ENCODE results near the gene DAP3. TPM values are rescaled to one million over a fixed set of nuclear protein-coding genes. Genes with fewer than 3 reads are reported as not detected.
A peak's percentile ranks its signal among the peaks of the same experiment; 100 is the strongest.

DAP3 gene
- total and polyA plus RNA-seq, 9 of the 15 experiments (the other 6 are each of a cell fraction or from before 2014, with no cell fraction given): 155 to 484 (median 298) TPM

DNA sequence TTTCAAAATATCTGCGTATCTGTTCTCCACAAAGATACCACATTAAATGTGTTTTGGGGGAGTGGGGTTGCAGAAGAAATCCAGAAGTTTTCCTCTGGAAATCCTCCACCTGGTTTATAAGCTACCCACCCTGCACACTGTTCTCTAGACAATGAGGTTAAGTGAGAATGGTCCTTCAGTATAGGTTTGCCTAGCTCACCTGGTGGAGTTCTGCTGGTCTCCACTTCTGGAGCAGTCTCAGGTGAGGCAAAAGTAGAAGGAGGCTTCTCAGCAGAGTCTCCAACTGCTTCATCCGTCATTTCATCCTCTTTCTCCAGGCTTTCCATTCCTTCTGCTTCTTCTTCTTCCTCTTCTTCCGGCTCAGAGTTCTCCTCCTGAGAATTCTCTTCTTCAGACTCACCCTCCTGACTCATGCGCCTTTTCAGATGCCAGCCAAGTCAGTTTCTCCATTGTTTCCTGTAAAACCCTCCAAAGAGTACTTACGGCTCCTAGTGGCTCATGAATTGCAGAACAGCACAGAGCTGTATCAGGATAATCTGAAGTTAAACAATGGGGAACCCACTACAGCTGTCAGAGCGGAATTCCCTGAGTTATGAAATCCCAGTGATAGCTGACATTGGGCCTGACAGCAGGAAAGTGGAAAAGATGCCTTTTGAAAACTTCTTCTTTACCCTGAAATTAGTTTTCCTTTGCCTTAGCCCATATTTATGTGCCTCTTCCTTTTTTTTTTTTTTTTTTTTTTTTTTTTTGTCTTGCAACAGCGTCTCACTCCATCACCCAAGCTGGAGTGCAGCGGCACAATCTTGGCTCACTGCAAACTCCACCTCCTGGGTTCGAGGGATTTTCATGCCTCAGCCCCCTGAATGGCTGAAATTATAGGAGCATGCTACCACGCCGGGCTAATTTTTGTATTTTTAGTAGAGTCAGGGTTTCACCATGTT, 40.4 kb upstream of the DAP3 start:
- DNase-seq (ENCODE audit: extremely low read depth in 1 of 4, low spot score in 3 of 4): peak in 1 of 4 experiments; percentile 52
- Histone ChIP-seq H3K9me3 (replicated peaks; ENCODE audit: control insufficient read depth, insufficient read depth, low read depth, low read length) (no peaks in the 10 kb centered on the region), H3K27ac (ENCODE audit: extremely low read depth, low read depth, low read length) (no peak overlapping the region), H3K36me3 (ENCODE audit: control insufficient read depth, insufficient read depth, low read length) (no peaks in the 10 kb centered on the region), H2AFZ (ENCODE audit: low read depth, low read length) (peak overlapping the region; percentile 61), H3K79me2 (ENCODE audit: control insufficient read depth, insufficient read depth, low read length) (no peaks in the 10 kb centered on the region), H3K27me3 (ENCODE audit: control insufficient read depth in 2 of 2, insufficient read depth in 2 of 2, low read length in 2 of 2) (0 out of 5 replicates have a peak, but pooled peaks cover 0 to 2% of the 10 kb centered on the region in 2 experiments), H3K4me2 (ENCODE audit: insufficient read depth, low read length) (no peak overlapping the region; the same call in 1 of the 2 replicates), H4K20me1 (replicated peaks; ENCODE audit: control insufficient read depth, insufficient read depth, low read length) (no peaks in the 10 kb centered on the region), H3K4me3 (no peak overlapping the region), H3K4me1 (replicated peaks in 1 of 2; ENCODE audit: control insufficient read depth in 2 of 2, insufficient read depth in 2 of 2, low read length in 2 of 2) (no peaks in the 10 kb centered on the region; a peak in 2 of 5 replicates), H3K9me1 (ENCODE audit: control insufficient read depth, insufficient read depth, low read length) (no peaks in the 10 kb centered on the region), H3K9ac (ENCODE audit: insufficient read depth in 1 of 2, low read depth in 2 of 2, low read length in 2 of 2) (no peak overlapping the region)
- CTCF ChIA-PET (ENCODE audit: low intra/inter-chr PET ratio): interaction anchor here (0.6 kb wide), 1 partner anchor 351 kb away, joined by 4 read pairs; no protein-coding TSS in a partner anchor
- POLR2A ChIA-PET: interaction anchor here (0.8 kb wide), 2 partner anchors 10 to 57 kb away, joined by 3 to 5 read pairs; no protein-coding TSS in a partner anchor
- FAIRE-seq: peak; percentile 64
- in situ Hi-C loops (cut with MboI) (no loop called here), intact Hi-C loops (cut with micrococcal nuclease) (loop anchor here (5.0 kb wide), 2 partner anchors 41 to 79 kb away; no protein-coding TSS in a partner anchor)
- WGBS (ENCODE audit: insufficient coverage, low coverage, missing lambda C conversion rate): 28% methylated on average over 7 of the region's 11 CpGs
- peak; percentile 86 for ATAC-seq
- BruUV-seq (replicated peaks): no TSS peak
- TF ChIP-seq, protein P1, sequence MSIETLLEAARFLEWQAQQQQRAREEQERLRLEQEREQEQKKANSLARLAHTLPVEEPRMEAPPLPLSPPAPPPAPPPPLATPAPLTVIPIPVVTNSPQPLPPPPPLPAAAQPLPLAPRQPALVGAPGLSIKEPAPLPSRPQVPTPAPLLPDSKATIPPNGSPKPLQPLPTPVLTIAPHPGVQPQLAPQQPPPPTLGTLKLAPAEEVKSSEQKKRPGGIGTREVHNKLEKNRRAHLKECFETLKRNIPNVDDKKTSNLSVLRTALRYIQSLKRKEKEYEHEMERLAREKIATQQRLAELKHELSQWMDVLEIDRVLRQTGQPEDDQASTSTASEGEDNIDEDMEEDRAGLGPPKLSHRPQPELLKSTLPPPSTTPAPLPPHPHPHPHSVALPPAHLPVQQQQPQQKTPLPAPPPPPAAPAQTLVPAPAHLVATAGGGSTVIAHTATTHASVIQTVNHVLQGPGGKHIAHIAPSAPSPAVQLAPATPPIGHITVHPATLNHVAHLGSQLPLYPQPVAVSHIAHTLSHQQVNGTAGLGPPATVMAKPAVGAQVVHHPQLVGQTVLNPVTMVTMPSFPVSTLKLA (conservative IDR thresholded peaks at IDR 0.05): no peak
- TF ChIP-seq SOX6 (IDR thresholded peaks at IDR 0.05) (peak; percentile 72), YBX1 (IDR thresholded peaks at IDR 0.05) (no peak), ZNF165 (CRISPR knock-in tag; IDR thresholded peaks at IDR 0.05; ENCODE audit: borderline replicate concordance) (no peak), DACH1 (IDR thresholded peaks at IDR 0.05; ENCODE audit: partially characterized antibody) (no peak), FOSL1 (tag; conservative IDR thresholded peaks at IDR 0.05) (peak; percentile 62), RBBP5 (IDR thresholded peaks at IDR 0.05; ENCODE audit: borderline replicate concordance, insufficient read depth, low read length, poor library complexity, severe bottlenecking) (no peak), NFE2L1 (tag; IDR thresholded peaks at IDR 0.05; ENCODE audit: borderline replicate concordance, low read depth) (no peak), NFATC3 (IDR thresholded peaks at IDR 0.05) (no peak)
- TF ChIP-seq, protein P2, sequence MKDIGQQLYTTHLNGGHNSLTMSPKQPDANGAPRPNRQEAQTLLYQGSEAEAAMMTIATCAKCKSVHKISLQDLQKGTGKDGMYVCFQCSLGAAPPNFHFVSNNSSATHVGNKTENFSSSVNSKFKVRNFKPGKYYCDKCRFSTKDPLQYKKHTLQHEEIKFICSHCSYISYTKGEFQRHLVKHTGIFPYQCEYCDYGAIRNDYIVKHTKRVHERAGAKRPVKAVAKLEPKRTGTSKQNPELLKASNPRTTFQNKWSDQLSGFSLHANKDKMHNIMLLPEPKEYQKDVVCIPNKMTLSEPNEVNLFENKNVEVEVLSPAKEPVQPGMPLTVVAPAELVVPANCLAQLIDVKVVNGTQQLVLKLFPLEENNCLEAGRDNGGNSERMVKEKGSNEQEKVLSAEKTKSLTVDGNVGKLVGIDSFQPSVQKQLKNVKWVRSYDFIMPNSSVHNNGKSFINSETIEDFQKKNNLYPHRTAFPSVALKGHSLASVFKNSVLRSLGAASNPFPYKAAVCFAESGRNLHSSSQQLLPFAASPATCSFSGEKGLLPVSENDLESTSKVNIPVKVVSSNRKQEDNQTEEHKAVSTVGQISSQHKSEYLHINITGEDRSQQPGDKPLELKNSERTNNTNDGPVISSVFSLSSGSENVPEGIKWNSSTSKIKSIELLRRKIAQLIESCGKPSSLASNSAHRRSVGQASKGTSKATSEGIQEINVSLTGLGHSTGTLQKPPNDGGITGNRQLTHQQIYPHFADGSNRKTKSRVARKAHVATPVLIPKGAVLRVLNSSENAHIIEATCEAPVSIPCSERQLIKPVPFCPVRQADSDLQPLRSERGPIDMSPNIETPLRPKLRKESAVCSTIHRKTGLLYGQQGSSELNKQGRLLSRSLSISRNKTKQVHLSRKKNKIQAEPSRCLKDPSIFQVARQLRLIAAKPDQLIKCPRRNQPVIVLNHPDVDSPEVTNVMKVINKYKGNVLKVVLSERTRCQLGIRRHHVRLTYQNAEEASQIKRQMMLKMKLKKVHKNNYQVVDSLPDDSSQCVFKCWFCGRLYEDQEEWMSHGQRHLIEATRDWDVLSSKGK (CRISPR knock-in tag; IDR thresholded peaks at IDR 0.05): no peak
- TF ChIP-seq, protein P3, sequence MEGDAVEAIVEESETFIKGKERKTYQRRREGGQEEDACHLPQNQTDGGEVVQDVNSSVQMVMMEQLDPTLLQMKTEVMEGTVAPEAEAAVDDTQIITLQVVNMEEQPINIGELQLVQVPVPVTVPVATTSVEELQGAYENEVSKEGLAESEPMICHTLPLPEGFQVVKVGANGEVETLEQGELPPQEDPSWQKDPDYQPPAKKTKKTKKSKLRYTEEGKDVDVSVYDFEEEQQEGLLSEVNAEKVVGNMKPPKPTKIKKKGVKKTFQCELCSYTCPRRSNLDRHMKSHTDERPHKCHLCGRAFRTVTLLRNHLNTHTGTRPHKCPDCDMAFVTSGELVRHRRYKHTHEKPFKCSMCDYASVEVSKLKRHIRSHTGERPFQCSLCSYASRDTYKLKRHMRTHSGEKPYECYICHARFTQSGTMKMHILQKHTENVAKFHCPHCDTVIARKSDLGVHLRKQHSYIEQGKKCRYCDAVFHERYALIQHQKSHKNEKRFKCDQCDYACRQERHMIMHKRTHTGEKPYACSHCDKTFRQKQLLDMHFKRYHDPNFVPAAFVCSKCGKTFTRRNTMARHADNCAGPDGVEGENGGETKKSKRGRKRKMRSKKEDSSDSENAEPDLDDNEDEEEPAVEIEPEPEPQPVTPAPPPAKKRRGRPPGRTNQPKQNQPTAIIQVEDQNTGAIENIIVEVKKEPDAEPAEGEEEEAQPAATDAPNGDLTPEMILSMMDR (IDR thresholded peaks at IDR 0.05 in 2 of 3, conservative IDR thresholded peaks at IDR 0.05 in 1 of 3; ENCODE audit: insufficient read depth in 2 of 3, low read depth in 1 of 3, low read length in 3 of 3): peak; percentile 41 to 60 (median 43); a peak in 3 of 6 replicates
